GM19324 (cell line): ENCODE data around the gene GPR37.

Experiments used
- ATAC-seq: cut with Tn5 transposase; IDR thresholded peaks from one replicate; pipeline ENCODE4 v1.9.1; 2021; ENCODE audit warnings: mild to moderate bottlenecking, moderate library complexity; ENCODE audit not compliant: unreplicated experiment, low FRiP score

GPR37 gene

DNA sequence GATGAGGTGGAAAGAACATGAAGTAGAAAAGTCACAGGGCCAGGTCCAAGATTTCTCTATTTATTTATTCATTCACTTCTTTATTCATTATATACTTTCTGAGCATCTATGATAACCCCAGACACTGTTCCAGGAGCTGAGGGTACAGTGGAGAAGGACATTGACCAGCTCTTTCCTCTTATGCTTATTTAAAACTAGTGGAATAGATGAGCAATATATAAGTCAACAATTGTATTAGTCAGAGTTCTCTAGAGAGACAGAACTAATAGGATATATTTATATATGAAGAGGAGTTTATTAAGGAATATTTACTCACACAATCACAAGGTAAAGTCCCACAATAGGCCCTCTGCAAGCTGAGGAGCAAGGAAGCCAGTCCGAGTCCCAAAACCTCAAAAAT lies 15.0 kb upstream of the GPR37 start:
- no peak for ATAC-seq

GRCh38 chr7:124780056-124780455 lies 14.5 kb upstream of the GPR37 start:
- ATAC-seq, result no peak

DNA sequence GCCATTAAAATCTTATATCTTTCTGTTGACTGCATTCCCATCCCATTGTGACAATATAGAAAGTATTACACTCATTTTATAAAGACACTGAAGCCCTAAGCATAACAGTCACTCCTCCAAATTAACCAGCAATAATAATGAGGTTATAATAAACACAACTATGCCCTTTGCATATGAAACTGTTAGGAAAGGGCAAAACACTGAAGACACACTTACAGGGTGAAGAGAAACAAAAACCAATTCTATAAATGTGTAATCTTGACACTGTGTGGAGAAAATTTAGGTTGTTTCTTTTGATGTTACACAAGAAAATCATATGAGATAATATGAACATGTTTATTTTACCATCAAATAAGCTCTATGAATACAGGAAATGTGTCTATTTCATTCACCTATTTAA lies 14.0 kb upstream of the GPR37 start:
- ATAC-seq, result no peak

- no peak for ATAC-seq
Measured at GRCh38 chr7:124779194-124779593, 13.6 kb upstream of the GPR37 start.

DNA sequence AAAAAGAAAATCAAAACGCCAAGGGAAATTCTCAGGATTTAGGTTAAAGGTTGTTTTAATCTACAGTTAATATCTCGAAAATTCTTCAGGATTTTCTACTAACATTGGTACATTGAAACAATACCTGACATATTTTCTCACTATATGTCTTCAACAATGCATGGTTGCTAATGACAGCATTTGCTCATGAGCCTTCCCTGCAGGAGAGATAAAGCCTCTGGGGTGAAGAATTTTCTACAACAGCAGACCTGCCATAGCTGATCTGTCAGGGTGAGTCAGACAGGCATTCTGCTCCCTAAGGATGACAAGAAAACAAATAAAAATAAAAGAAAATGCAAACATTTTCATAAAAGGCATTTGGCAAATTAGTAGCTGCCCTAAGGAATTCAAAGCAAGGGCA lies 11.7 kb upstream of the GPR37 start:
- no peak for ATAC-seq

GRCh38 chr7:124776153-124776552 lies 10.6 kb upstream of the GPR37 start:
- no peak for ATAC-seq

- no peak for ATAC-seq
Measured at GRCh38 chr7:124775422-124775821, 9.8 kb upstream of the GPR37 start.

DNA sequence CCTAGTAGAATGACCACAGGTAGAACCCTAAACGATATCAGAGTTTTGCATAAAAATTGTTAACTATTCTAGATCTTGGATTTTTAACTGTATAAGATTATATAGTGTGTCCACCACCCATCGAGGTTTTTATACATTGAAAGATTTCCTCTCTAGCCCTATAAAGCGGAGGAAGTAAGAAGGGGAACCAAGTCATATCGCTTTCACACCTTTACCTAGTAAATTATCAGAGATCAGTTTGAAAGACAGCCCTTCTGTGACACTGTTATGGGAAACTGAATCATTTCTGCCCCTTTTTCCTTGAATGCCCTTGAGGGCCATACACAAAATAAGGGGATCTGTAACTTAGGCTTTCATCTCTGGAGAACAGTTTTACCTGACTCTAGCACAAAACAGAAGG lies 8.3 kb upstream of the GPR37 start:
- no peak for ATAC-seq

DNA sequence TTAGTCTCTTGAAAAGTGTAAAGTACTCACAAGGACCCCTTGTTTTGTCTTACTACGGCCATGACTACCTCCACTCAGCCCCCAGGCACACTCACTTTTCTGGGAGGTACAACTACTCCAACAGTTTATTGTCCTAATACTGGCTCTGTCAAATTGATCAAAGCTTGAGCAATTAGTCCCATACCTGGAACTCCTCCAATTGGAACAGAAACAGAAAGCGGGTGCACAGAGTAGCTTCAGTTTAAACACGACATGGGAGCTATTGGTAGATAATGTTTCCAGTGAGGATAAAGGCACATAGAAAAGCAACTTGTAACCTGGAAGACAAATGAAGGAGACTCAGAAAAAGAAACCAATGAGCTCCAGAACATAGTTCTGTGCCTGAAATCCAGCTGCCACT lies 7.7 kb upstream of the GPR37 start:
- ATAC-seq, result no peak

GRCh38 chr7:124769136-124769535 lies 3.5 kb upstream of the GPR37 start:
- ATAC-seq, result no peak

DNA sequence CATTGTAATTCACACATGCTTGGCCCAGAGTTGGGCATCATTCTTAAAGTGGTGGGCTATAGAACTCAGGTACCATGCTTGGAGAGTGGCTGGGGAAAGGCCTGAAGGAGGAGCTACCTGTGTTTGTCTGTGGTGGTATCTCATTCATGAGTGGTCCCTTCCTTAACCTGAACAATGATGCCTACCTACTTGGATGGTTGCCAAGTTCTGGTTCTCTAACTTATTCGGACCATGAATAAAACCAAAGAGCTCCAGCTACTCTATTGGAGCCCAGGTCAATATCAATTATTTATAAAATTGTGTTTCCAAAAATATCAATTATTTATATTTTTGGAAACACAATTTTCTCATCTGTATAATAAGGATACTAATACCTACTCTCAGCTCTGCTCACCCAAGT lies 2.9 kb upstream of the GPR37 start:
- ATAC-seq, result no peak

DNA sequence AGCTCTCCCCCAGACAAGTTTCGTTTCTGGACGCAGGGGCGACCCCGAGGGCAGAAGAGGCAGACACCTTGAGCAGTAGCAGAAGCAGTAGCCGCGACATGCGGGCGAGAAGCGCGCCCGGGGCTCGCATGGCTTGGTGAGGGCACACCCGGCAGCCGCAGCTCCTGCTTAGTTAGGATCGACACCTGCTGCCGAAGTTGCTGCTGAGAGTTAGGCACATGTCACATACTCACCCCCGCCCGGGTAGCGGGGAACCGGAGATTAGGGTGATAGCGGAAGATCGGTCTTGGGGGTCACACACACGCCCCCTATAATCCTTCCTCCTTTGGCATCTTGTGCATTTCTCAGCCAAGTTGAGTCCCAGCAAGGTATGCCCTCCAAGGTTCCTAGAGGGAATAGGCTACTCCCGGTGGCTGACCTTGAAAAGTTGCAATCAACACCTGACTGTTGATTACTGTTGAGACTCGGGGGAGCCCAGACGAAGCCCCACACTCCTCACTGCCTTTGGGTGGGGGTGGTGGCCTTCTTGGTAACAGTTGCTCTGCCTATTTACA lies 668 bp downstream of the GPR37 start:
- ATAC-seq, result peak; percentile 53

DNA sequence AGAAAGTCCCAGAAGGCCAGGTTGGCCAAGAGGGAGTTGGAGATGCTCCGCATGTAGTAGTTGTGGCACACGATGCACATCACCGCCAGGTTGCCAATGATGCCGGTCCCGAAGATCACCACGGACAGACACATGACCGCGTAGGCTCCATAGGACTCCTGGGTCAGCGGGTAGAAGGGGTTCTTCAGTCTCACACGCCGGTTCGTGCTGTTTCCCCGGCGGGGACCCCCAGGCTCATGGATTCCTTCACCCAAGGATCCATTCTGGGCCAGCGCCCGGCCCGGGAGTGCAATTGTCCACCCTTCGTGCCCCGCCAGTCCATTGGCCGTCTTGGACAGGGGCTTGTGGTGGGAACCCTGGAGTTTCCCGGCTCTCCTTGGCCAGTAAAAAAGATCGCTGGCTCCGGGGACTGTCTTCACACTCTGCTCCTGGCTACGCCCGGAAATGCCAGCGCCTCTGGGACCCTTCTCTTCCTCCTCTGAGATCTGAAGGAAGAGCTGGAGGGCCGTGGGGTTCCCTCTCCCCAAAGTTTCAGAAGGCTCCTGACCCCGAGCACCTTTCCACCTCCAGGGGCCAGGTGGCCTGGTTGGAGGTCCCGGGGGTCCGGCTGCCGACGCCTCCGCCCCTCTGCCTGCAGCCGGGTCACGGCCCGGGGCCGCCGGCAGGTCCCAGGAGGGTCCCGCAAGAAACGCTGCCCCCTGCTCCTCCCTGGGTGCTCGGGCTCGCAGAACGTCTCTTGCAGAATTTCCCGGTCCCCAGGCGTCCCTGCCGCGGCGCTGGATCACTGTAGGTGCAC lies 1.3 kb downstream of the GPR37 start:
- peak; percentile 12 for ATAC-seq

GRCh38 chr7:124762611-124763143 lies 2.9 kb downstream of the GPR37 start:
- ATAC-seq, result no peak

- no peak for ATAC-seq
Measured at GRCh38 chr7:124761164-124761715, 4.4 kb downstream of the GPR37 start.

GRCh38 chr7:124758327-124758726 lies 7.3 kb downstream of the GPR37 start:
- ATAC-seq, result no peak

GRCh38 chr7:124754576-124755268 lies 10.9 kb downstream of the GPR37 start:
- no peak for ATAC-seq

GRCh38 chr7:124752310-124752709 lies 13.3 kb downstream of the GPR37 start:
- ATAC-seq, result no peak

DNA sequence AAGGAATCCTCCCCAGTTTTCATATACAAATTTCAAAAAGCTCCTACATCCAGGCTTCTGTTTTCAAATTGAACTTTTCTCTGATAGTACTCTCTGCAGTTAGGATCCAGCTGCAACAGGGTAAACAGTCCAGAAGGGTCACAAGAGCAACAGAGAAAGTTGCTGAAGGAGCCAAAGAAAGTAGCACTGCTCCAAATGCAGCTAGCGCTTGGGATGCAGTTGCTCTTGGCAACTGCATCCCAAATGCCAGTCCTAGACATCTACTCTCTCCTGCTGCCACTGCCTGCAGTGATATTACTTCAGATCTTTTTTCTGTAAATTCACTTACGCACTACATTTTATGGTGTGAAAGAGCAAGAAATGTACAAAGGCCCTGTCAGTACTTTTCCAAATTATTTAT lies 14.6 kb downstream of the GPR37 start:
- ATAC-seq, result no peak

- no peak for ATAC-seq
Measured at GRCh38 chr7:124747072-124747471, 18.5 kb downstream of the GPR37 start.

DNA sequence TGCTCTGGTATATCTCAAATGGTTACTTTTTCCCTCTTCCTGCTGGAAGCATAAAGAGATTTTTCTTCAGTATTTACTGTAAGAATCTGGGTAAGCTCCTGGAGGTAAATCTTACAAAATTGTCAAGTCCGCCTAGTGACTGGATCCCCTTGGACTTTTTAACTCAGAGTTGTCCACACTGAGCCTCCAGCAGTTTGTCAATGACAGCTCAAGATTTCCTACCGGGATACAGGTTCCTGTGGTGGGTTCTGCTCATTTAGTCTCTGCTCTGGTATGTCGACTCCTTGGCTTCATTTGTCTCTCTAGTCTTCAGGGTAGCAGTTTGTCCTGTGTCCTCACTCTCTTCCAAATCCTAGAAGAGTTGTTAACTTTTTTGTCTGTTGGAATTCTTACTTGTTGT lies 27.0 kb downstream of the GPR37 start:
- ATAC-seq, result no peak
